Gastroesophageal sphincter (tissue), 3 donors: Measurements from ENCODE around the gene FRRS1.

ENCODE experiments used
- EP300 ChIP-seq: sonication (generic); formaldehyde crosslinking; IDR thresholded peaks from one replicate; pipeline ENCODE4 v1.6.1; 2017; ENCODE audit warnings: antibody characterized with exemption, mild to moderate bottlenecking
- POLR2A ChIP-seq, 2 donors: fragments of 450-650 bp; IDR thresholded peaks; one replicate each; pipeline ENCODE4 v1.6.1; 2017; ENCODE audit warnings: antibody characterized with exemption in 2 of 2, mild to moderate bottlenecking in 2 of 2, moderate library complexity in 1 of 2
- POLR2AphosphoS5 ChIP-seq: sonication (generic); formaldehyde crosslinking; IDR thresholded peaks from one replicate; pipeline ENCODE4 v1.6.1; 2017; ENCODE audit warnings: antibody characterized with exemption
- TF ChIP-seq, protein P1 (sequence below), 4 experiments: fragments of 200-600 bp in 2 of 4; fragments of 450-650 bp in 2 of 4; sonication (generic) in 1 of 4; IDR thresholded peaks; one replicate each; pipeline ENCODE4 v1.5.1; 2017 to 2019; ENCODE audit warnings: antibody characterized with exemption in 4 of 4, mild to moderate bottlenecking in 2 of 4, moderate library complexity in 2 of 4

DNA sequence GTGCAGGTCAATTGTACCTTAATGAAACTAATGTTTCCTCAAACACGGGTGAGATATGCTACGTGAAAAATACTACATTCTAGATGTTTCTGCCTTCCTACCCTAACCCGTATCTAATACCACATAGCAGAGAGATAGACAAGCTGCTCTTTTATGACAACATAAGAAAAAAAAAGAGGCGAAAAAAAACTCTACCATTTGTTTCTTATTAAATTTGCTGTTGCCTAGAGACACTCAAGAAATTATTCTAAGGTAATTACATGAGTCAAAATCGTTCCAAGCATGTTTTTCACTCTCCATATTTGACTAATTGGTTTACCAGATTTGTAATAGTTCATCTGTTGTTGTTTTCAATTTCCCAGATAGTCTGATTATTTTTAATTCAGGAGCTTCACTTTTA lies 93.1 kb downstream of the FRRS1 start:
- TF ChIP-seq, protein P1, sequence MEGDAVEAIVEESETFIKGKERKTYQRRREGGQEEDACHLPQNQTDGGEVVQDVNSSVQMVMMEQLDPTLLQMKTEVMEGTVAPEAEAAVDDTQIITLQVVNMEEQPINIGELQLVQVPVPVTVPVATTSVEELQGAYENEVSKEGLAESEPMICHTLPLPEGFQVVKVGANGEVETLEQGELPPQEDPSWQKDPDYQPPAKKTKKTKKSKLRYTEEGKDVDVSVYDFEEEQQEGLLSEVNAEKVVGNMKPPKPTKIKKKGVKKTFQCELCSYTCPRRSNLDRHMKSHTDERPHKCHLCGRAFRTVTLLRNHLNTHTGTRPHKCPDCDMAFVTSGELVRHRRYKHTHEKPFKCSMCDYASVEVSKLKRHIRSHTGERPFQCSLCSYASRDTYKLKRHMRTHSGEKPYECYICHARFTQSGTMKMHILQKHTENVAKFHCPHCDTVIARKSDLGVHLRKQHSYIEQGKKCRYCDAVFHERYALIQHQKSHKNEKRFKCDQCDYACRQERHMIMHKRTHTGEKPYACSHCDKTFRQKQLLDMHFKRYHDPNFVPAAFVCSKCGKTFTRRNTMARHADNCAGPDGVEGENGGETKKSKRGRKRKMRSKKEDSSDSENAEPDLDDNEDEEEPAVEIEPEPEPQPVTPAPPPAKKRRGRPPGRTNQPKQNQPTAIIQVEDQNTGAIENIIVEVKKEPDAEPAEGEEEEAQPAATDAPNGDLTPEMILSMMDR (IDR thresholded peaks at IDR 0.05): no peak
- TF ChIP-seq EP300: no peak
- TF ChIP-seq POLR2AphosphoS5: no peak
- no peak for TF ChIP-seq POLR2A (IDR thresholded peaks at IDR 0.05)
